HG03439 (cell line): ENCODE data around the gene KANK3.
"Not testable (repeated sequence)": the region's sequence is repeated elsewhere in the genome, so short reads cannot be mapped to it uniquely, and the experiment has no call there.

Experiments used
- ATAC-seq: cut with Tn5 transposase; IDR thresholded peaks from one replicate; pipeline ENCODE4 v1.9.1; 2021; ENCODE audit warnings: mild to moderate bottlenecking, moderate library complexity; ENCODE audit not compliant: unreplicated experiment

KANK3 gene

DNA sequence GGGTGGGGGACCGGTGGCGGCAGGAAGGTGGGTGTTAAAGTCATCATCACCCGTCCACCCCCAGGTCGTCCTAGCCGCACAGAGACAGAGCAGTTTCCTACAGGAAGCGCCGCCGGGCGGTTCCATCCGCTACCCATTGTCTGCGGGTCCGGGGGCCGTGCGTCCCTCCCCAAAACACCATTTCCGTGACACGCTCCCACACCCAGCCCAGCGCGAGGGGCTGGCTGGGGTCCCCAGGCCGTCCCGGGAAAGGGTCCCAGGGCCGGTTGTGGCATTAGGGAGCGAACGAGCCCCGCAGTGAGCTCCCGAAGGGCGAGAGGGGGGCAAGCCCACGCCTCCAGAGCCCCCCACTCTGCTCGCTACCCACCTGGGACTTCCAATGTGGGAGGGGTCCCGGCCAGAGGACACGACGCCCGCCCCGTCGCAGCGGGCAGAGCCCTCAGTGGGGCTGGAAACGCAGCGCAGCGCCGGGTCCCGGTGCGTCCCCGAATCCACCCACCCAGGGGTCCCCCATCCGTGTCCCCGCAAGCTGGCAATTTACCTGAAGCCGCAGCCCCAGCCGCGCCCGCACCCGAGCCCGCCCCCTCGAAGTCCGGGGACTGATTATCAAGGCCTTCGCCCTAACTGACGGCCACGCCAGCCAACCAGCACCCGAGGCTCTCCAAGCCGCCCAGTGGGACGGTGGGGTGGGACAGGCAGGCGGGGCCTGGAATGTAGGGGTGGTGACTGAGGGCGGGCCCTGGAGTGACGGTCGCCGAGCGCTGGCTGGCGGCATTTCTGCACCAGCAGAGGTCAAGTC is at the start of gene KANK3:
KANK3 (minus strand) TSS at position 579 of the 799 bp plus-strand sequence. CDS start 5,434 bp downstream, outside the sequence.
- ATAC-seq = peak; percentile 90

DNA sequence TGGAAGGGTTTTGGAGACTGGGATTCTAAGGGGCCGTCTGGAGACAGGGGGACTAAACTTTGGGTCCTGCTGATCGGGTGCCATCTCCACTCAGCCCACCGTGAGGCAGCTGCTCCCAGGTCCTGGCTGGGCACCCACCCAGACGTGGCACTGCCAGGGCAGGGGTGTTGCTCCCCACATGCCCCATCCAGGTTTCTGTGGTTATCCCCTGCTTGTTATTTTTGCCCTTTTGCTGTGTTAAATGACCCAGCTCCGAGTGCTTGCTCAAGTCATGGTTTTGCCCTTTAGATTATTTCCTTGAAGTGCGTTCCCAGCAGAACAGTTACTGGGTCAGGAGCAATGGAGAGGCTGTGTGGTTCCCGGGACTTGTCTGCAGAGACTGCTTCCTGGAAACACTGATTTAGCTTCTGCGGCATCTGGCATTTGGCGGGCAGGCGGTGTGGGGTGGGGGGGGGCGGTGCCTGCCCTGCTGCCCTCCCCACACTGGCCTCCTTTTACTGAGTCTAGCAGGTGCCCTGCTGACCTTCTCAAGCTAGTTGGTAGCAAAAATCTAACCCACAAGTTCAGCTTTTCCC is 49.0 kb upstream of the KANK3 start:
- no peak for ATAC-seq

DNA sequence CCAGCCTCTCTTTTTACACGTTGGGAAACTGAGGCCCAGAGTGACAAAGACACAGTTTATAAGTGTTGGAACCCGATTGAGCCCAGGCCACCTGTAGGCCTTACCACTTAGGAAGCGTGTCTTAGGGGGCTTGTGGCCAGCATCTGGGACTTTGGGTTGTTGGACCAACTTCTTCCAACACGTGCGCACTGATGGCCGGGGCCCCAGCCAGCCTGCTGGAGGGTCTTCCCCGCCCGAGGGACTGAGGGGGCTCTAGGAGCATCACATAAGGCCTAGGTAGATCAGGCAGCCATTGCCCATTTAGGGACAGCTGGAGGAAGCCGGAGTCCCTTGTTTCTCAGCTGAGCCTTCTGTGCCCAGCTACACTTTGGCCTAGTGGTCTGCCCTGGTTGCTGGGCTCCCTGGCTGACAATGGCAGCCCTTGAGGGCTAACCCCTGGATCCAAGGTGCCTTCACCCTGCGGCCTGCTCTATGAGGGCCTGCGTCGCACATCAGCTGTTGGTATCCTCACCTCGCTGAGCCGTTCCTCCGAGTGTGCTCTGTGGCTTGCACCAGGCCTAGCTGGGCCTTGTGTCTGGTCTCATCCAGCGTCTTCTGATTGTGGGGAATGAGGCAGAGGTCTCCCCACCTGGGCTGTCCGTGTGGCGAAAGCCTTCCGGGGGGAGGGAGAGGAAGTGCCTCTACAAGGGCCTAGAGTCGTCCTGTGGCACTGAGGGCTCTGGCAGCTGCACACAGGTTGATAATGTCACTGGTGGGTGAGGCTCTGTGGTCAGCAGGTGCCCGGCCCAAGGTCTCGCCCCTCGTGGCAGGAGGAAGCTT is 48.3 kb upstream of the KANK3 start:
- ATAC-seq = no peak

DNA sequence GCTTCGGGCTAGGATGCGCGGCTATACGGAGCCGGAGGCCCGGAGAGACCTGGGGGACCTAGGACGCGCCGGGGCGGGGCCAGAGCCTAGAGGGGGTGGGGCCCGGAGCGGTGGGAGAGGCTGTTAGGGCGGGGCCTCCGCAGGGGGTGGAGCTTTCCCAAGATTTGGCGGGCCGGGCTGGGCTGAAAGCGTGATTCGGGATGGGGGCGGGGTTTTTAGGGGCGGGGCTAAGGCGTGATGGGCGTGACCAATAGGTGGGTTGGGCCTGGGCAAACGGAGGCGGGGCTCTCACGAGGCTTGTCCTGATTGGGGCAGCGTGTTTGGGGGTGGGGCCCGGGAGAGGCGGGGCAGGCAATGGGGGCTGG is 47.5 kb upstream of the KANK3 start:
- ATAC-seq = peak; percentile 42

DNA sequence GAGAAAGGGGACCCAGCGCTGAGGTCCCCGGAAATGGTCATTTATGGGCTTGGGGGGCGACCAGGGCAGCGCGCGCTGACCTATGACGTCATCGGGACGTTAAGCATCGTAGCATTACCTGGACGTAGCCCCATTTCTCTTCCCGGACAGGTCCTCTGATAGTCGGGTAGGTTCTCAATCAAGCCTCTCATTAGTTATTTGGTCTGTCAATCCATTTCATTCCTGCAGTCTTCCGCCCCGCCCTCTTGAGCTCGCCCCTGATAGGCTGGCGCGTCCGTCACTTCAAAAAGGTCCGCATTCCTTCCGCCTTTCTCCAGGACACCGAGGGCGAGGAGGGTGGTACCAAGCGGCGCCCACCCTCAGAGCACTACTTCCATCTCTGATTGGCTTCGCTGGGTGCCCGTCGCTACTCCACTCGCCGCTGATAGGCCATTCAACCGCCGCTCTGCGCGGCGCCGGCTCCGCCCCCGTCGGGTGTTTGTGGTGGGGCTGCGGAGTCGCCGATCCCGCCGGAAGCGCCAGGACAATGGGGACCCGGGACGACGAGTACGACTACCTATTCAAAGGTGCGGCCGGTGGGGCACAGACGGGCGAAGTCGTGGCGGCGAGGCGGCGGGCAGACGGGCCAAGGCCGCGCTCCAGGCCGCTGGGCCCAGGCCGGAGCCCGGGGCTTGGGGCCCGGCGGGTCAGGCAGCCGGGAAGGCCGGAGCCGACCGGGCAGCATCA is 47.0 kb upstream of the KANK3 start, which contains the start of gene RAB11B:
RAB11B (plus strand) TSS at position 470 of the 726 bp plus-strand sequence; CDS start at position 527, 57 bp downstream.
- ATAC-seq = peak; percentile 91

DNA sequence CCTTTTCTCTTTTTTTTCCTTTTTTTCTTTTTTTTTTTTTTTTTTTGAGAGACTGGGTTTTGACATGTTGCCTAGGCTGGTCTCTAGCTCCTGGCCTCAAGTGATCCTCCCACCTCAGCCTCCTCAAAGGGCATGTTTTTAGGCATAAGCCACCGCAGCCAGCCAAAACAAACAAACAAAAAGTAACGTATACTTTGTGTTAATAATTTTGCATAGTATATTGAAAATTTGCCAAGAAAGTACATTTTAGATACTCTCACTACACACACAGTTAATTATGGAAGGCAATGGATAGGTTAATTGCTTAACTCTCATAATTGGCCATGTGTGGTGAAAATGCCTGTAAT is 45.5 kb upstream of the KANK3 start:
- ATAC-seq = no peak

DNA sequence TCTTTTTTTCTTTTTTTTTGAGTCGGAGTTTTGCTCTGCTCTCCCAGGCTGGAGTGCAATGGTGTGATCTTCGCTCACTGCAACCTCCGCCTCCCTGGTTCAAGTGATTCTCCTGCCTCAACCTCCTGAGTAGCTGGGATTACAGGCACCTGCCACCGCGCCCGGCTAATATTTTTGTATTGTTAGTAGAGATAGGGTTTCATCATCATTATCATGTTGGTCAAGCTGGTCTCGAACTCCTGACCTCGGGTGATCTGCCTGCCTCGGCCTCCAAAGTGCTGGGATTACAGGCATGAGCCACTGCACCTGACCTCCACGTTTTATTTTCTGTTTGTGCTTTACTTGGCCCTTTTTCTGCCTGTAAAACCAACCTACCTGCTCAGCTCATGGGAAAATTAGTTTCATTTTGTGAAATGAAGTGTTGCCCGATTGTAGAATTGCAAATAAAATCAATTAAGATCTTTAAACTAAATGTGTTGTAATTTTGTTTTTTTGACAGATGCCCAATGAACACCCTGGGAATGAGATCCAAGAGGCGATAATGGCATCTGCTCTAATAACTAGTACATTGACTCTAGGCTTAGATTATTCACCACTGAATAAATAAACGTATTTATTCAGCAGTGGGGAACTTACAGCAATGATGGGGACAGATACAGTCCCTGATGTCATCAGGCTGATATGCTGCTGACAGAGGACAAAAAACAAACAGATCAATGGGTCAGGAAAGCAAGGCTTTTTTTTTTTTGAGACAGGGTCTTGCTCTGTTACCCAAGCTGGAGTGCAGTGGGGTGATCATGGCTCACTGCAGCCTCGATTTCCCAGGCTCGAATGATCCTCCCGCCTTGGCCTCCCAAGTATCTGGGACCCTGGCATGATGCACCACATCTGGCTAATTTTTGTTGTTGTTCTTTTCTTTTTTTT is 44.9 kb upstream of the KANK3 start:
- ATAC-seq = no peak

DNA sequence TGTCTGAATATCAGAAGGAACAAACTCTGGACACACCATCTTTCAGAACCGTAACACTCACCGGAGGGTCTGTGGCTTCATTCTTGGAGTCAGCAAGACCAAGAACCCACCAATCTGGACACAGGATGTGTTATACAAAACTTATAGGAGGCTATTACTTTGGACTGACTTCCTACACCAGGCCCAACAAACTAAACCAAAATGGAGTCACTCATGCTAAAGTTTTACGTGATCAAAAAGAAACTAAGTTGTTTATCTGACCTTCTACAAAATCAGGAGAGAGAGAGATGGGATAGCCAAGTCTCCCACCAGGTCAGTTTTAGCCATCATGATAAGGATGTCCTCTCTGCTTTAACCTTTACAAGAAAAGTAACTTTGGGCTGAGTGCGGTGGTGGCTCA is 43.9 kb upstream of the KANK3 start:
- ATAC-seq = no peak

DNA sequence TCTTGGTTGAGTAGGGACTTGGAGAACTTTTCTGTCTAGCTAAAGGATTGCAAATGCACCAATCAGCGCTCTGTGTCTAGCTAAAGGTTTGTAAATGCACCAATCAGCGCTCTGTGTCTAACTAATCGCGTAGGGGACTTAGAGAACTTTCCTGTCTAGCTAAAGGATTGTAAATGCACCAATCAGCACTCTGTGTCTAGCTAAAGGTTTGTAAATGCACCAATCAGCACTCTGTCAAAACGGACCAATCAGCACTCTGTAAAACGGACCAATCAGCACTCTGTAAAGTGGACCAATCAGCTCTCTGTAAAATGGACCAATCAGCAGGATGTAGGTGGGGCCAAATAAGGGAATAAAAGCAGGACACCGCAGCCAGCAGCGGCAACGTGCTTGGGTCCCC is 43.4 kb upstream of the KANK3 start:
- ATAC-seq = not testable (repeated sequence)

DNA sequence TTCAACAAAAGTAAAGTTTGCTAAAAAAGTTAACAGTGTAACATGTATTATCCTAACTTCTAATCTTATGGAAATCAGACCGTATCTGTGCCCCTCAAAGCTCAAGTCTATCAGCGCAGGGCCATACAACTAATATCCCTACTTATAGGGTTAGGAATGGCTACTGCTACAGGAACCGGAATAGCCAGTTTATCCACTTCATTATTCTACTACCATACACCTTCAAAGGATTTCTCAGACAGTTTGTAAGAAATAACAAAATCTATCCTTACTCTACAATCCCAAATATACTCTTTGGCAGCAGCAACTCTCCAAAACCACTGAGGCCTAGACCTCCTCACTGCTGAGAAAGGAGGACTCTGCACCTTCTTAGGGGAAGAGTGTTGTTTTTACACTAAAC is 42.5 kb upstream of the KANK3 start:
- not testable (repeated sequence) for ATAC-seq

DNA sequence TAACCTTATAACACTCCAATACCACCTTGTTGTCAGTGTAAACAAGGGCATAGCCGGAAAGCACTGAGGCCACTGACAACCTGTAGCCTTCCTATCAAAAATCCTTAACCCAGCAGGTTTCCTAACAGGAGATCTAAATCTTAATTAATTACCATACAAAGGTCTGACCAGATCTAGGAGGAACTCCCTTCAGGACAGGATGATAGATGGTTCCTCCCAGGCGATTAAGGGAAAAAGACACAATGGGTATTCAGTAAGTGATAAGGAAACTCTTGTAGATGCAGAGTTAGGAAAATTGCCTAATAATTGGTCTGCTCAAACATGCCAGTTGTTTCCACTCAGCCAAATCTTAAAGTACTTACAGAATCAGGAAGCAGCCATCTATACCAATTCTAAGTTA is 42.0 kb upstream of the KANK3 start:
- not testable (repeated sequence) for ATAC-seq

DNA sequence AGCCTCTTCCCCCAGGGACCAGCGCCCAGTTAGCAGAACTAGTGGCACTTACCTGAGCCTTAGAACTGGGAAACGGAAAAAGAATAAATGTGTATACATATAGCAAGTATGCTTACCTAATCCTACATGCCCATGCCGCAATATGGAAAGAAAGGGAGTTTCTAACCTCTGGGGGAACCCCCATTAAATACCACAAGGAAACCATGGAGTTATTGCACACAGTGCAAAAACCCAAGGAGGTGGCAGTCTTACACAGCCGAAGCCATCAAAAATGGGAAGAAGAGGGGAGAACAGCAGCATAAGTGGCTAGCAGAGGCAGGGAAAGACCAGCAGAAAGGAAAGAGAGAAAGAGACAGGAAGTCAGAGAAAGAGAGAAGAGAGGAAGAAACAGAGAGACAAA is 41.5 kb upstream of the KANK3 start:
- not testable (repeated sequence) for ATAC-seq

DNA sequence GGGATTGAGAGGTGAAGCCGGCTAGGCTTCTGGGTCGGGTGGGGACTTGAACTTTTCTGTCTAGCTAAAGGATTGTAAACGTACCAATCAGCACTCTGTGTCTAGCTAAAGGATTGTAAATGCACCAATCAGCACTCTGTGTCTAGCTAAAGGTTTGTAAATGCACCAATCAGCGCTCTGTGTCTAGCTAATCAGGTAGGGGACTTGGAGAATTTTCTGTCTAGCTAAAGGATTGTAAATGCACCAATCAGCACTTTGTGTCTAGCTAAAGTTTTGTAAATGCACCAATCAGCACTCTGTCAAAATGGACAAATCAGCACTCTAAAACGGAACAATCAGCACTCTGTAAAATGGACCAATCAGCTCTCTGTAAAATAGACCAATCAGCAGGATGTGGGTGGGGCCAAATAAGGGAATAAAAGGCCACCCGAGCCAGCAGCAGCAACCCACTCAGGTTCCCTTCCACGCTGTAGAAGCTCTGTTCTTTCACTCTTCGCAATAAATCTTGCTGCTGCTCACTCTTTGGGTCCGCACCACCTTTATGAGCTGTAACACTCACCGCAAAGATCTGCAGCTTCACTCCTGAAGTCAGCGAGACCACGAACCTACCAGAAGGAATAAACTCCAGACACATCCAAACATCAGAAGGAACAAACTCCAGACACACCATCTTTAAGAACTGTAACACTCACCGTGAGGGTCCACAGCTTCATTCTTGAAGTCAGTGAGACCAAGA is 36.3 kb upstream of the KANK3 start:
- ATAC-seq = not testable (repeated sequence)

DNA sequence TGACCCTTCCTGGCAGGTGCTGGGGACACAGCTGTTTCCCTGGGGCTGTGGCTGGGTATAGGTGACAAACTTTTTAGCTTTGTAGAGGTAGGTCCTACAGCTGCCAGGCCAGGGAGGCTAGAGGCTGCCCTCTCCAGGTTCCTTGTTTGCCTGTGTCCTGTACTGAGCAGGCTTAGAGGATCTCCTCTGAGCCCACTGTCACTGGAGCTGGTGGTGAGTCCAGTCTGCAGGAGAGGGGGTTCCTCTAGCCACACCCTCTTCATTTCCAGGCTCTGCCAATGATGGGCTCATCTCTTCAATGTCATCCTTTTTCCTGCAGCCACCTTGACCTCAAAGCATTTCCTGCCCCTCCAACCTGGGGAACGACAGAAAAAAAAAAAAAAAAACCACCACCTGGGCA is 34.5 kb upstream of the KANK3 start:
- no peak for ATAC-seq

DNA sequence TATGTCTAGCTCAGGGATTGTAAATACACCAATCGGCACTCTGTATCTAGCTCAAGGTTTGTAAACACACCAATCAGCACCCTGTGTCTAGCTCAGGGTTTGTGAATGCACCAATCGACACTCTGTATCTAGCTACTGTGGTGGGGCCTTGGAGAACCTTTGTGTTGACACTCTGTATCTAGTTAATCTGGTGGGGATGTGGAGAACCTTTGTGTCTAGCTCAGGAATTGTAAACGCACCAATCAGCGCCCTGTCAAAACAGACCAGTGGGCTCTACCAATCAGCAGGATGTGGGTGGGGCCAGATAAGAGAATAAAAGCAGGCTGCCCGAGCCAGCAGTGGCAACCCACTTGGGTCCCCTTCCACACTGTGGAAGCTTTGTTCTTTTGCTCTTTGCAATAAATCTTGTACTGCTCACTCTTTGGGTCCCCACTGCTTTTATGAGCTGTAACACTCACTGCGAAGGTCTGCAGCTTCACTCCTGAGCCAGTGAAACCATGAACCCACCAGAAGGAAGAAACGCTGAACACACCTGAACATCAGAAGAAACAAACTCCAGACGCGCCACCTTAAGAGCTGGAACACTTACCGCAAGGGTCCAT is 33.4 kb upstream of the KANK3 start:
- not testable (repeated sequence) for ATAC-seq

DNA sequence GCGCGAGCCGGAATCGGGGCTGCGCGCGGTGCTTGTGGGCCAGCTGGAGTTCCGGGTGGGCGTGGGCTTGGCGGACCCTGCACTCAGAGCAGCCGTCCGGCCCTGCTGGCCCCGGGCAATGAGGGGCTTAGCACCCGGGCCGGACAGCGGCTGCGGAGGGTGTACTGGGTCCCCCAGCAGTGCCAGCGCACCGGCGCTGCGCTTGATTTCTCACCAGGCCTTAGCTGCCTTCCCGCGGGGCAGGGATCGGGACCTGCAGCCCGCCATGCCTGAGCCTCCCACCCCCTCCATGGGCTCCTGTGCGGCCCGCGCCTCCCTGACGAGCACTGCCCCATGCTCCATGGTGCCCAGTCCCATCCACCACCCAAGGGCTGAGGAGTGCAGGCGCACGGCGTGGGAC is 32.7 kb upstream of the KANK3 start:
- not testable (repeated sequence) for ATAC-seq

DNA sequence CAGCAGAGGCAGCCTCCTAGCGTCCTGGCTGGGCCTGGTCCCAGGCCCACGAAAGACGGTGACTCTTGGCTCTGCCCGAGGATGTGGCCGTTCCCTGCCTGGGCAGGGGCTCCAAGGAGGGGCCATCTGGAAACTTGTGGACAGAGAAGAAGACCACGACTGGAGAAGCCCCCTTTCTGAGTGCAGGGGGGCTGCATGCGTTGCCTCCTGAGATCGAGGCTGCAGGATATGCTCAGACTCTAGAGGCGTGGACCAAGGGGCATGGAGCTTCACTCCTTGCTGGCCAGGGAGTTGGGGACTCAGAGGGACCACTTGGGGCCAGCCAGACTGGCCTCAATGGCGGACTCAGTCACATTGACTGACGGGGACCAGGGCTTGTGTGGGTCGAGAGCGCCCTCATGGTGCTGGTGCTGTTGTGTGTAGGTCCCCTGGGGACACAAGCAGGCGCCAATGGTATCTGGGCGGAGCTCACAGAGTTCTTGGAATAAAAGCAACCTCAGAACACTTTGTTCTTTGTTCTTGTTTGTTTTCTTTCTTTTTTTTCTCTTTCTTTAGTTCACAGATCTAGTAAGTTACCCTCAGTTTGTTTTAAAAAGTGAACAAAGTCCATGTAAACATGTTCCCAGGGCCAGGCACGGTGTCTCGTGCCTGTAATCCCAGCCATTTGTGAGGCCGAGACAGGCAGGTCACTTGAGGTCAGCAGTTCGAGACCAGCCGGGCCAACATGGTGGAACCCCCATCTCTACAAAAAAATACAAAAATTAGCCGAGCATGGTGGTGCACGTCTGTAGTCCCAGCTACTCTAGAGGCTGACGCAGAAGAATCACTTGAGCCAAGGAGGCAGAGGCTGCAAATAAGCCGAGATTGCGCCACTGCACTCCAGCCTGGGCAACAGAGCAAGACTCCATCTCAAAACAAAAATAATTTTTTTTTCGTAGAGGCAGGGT is 31.1 kb upstream of the KANK3 start:
- no peak for ATAC-seq
